HepG2 (cell line): ENCODE data around the gene BTBD17. TPM values are rescaled to one million over a fixed set of nuclear protein-coding genes. Genes with fewer than 3 reads are reported as not detected.

Experiments
- ATAC-seq: fragments of 200-7000 bp; cut with Tn5 transposase; 3 replicates; pipeline ENCODE4 v1.9.1; 2020; ENCODE audit warnings: mild to moderate bottlenecking, moderate library complexity
- BruUV-seq: library from RNA; stranded (reverse); fragments of 400-500 nt; replicated peaks from 2 replicates; lab custom pipeline; 2021; lab: Mats Ljungman, UMichigan
- CTCF ChIA-PET: fragments of 300-600 bp; formaldehyde crosslinking; extraction: SDS; loops from one replicate; lab custom pipeline; 2021; ENCODE audit warnings: low total read pairs, inconsistent platforms, low intra/inter-chr PET ratio; lab: Yijun Ruan, JAX
- POLR2A ChIA-PET: fragments of 350-600 bp; sonication (Branson Sonifier 250); formaldehyde crosslinking; loops from one replicate; lab custom pipeline; 2020; ENCODE audit warnings: antibody characterized with exemption, inconsistent platforms; lab: Yijun Ruan, JAX
- DNase-seq: peaks from one replicate; pipeline ENCODE4 v3.0.0-alpha.2; 2015; ENCODE audit warnings: low spot score
- FAIRE-seq: peaks from 3 replicates; lab custom pipeline; 2011; peaks lifted over from hg19 to GRCh38; lab: Jason Lieb, UNC
- H2AFZ ChIP-seq: one replicate; pipeline ENCODE4 v1.6.1; 2011; ENCODE audit warnings: low read length, inconsistent platforms
- H3K27ac ChIP-seq: fragments of 300-600 bp; 3 replicates; pipeline ENCODE4 v1.8.0; 2011; ENCODE audit warnings: mixed run types, mild to moderate bottlenecking, mixed read lengths, low read length, inconsistent platforms; ENCODE audit not compliant: insufficient read depth; ENCODE audit errors: extremely low read length
- H3K27me3 ChIP-seq, 2 experiments: fragments of 200-600 bp in 1 of 2; 2 replicates in 1 of 2; 3 replicates in 1 of 2; pipeline versions ENCODE4 v1.6.0 to v1.8.0; 2011; ENCODE audit warnings: low read length in 2 of 2, mild to moderate bottlenecking in 2 of 2, moderate library complexity in 2 of 2, inconsistent platforms in 1 of 2; ENCODE audit not compliant: insufficient read depth in 2 of 2, control insufficient read depth in 1 of 2
- H3K36me3 ChIP-seq, 2 experiments: fragments of 200-600 bp in 1 of 2; replicated peaks in 1 of 2; 2 replicates in 1 of 2; 3 replicates in 1 of 2; pipeline versions ENCODE4 v1.5.1 to v1.8.0; 2011; ENCODE audit warnings: low read length in 2 of 2, inconsistent platforms in 1 of 2; ENCODE audit not compliant: insufficient read depth in 2 of 2, control insufficient read depth in 1 of 2
- H3K4me1 ChIP-seq: 2 replicates; pipeline ENCODE4 v1.5.1; 2012; ENCODE audit warnings: low read length, inconsistent platforms; ENCODE audit not compliant: insufficient read depth
- H3K4me2 ChIP-seq: 2 replicates; pipeline ENCODE4 v1.6.0; 2011; ENCODE audit warnings: low read depth, low read length, inconsistent platforms
- H3K4me3 ChIP-seq, 3 experiments: fragments of 200-600 bp in 1 of 3; sonication (generic), shearing (Covaris generic) in 1 of 3; replicated peaks in 1 of 3; 2 replicates each; pipeline ENCODE4 v1.5.1; 2011 to 2016; ENCODE audit warnings: low read length in 3 of 3, inconsistent platforms in 2 of 3, low read depth in 2 of 3, mild to moderate bottlenecking in 2 of 3, control low read depth in 1 of 3, mixed read lengths in 1 of 3; ENCODE audit not compliant: insufficient read depth in 1 of 3
- H3K79me2 ChIP-seq: one replicate; pipeline ENCODE4 v1.6.1; 2011; ENCODE audit warnings: low read length, inconsistent platforms; ENCODE audit not compliant: insufficient read depth
- H3K9ac ChIP-seq: 2 replicates; pipeline ENCODE4 v1.6.0; 2011; ENCODE audit warnings: mild to moderate bottlenecking, low read depth, low read length, inconsistent platforms; ENCODE audit not compliant: insufficient read depth
- H3K9me3 ChIP-seq: 2 replicates; pipeline ENCODE4 v1.5.1; 2012; ENCODE audit warnings: mild to moderate bottlenecking, low read length
- H4K20me1 ChIP-seq: 2 replicates; pipeline ENCODE4 v1.6.0; 2011; ENCODE audit warnings: inconsistent platforms, mild to moderate bottlenecking, low read length, moderate library complexity; ENCODE audit not compliant: insufficient read depth
- ESRRA ChIP-seq: sonication (generic); formaldehyde crosslinking; IDR thresholded peaks from 2 replicates; pipeline ENCODE4 v1.5.1; 2020; ENCODE audit warnings: mild to moderate bottlenecking, low read depth, missing genetic modification reagents
- IRF1 ChIP-seq: sonication (generic); formaldehyde crosslinking; IDR thresholded peaks from 2 replicates; pipeline ENCODE4 v1.4.0; 2020; ENCODE audit warnings: low read depth, mild to moderate bottlenecking, missing genetic modification reagents
- MNT ChIP-seq: fragments of 450-650 bp; IDR thresholded peaks from 2 replicates; pipeline ENCODE4 v1.6.1; 2016
- PTBP1 ChIP-seq: fragments of 200-400 bp; formaldehyde crosslinking; IDR thresholded peaks from 2 replicates; pipeline ENCODE4 v1.6.1; 2018; ENCODE audit warnings: low read length, low read depth; ENCODE audit not compliant: poor library complexity, severe bottlenecking
- SIX4 ChIP-seq: sonication (generic); formaldehyde crosslinking; IDR thresholded peaks from 2 replicates; pipeline ENCODE4 v1.4.0; 2020; ENCODE audit warnings: missing genetic modification reagents
- SRSF9 ChIP-seq: fragments of 200-400 bp; formaldehyde crosslinking; IDR thresholded peaks from 2 replicates; pipeline ENCODE4 v1.6.1; 2018; ENCODE audit warnings: borderline replicate concordance, mild to moderate bottlenecking, low read depth, low read length; ENCODE audit not compliant: insufficient read depth, poor library complexity, severe bottlenecking
- THAP7 ChIP-seq: sonication (generic); formaldehyde crosslinking; IDR thresholded peaks from 2 replicates; pipeline ENCODE4 v1.8.1; 2023; ENCODE audit warnings: mild to moderate bottlenecking, missing genetic modification reagents
- WIZ ChIP-seq: sonication (generic); formaldehyde crosslinking; IDR thresholded peaks from 2 replicates; pipeline ENCODE4 v1.5.1; 2020; ENCODE audit warnings: mild to moderate bottlenecking, missing genetic modification reagents
- ZKSCAN1 ChIP-seq: fragments of 150-350 bp; IDR thresholded peaks from 2 replicates; pipeline ENCODE4 v1.6.1; 2014; ENCODE audit warnings: low read length
- ZNF225 ChIP-seq: sonication (generic); formaldehyde crosslinking; IDR thresholded peaks from 2 replicates; pipeline ENCODE4 v1.4.0; 2020; ENCODE audit warnings: mild to moderate bottlenecking, missing genetic modification reagents
- ZNF253 ChIP-seq: sonication (generic); formaldehyde crosslinking; IDR thresholded peaks from 2 replicates; pipeline ENCODE4 v1.8.0; 2022; ENCODE audit warnings: mild to moderate bottlenecking, missing genetic modification reagents, borderline replicate concordance
- ZNF331 ChIP-seq: sonication (generic); formaldehyde crosslinking; IDR thresholded peaks from 2 replicates; pipeline ENCODE4 v1.4.0; 2020; ENCODE audit warnings: missing genetic modification reagents
- ZNF747 ChIP-seq: sonication (generic); formaldehyde crosslinking; IDR thresholded peaks from 2 replicates; pipeline ENCODE4 v1.8.1; 2023; ENCODE audit warnings: missing genetic modification reagents, mild to moderate bottlenecking, borderline replicate concordance
- ZNF768 ChIP-seq: sonication (generic); formaldehyde crosslinking; IDR thresholded peaks from 2 replicates; pipeline ENCODE4 v1.4.0; 2020; ENCODE audit warnings: missing genetic modification reagents
- ZNF839 ChIP-seq: sonication (generic); formaldehyde crosslinking; IDR thresholded peaks from 2 replicates; pipeline ENCODE4 v1.4.0; 2020; ENCODE audit warnings: missing genetic modification reagents, mild to moderate bottlenecking, borderline replicate concordance
- ZNF883 ChIP-seq: sonication (generic); formaldehyde crosslinking; IDR thresholded peaks from 2 replicates; pipeline ENCODE4 v1.5.1; 2020; ENCODE audit warnings: mild to moderate bottlenecking, missing genetic modification reagents; ENCODE audit errors: not compliant biosample characterization
- WGBS: methylation state at CpG from one replicate; pipeline ENCODE4 v1.1.6; 2017; ENCODE audit warnings: low lambda C conversion rate; 5-methylcytosine and 5-hydroxymethylcytosine counted together
- in situ Hi-C: cut with HindIII; loops from 2 replicates; pipeline ENCODE4 v1.10.0; 2017; ENCODE audit warnings: low pct_unique_long_range_greater_than_20kb; ENCODE audit not compliant: extremely low pct_ligation_motif_present
- intact Hi-C: fragments of 100-400 bp; cut with micrococcal nuclease; formaldehyde crosslinking; loops from one replicate; pipeline ENCODE4 v1.10.0; 2022; ENCODE audit not compliant: unreplicated experiment
- polyA plus RNA-seq, 8 experiments: library from polyadenylated mRNA; depleted of rRNA in 3 of 8; stranded (reverse) in 7 of 8; unstranded in 1 of 8; fragments of >200 nt; fragmentation: Illumina TruSeq in 4 of 8; extraction: Trizol in 4 of 8; gene quantifications; 2 replicates each; pipeline versions ENCODE4 v1.2.1 to v1.2.3, GENCODE V29; 2011 to 2016; ENCODE audit warnings: low read depth in 4 of 8, missing spikeins in 1 of 8, mixed read lengths in 1 of 8; ENCODE audit not compliant: insufficient read depth in 1 of 8
- total RNA-seq, 5 experiments: library from RNA; depleted of rRNA; stranded (reverse); fragments of >200 nt; fragmentation: Illumina TruSeq; extraction: Trizol; gene quantifications; 2 replicates each; pipeline ENCODE4 v1.2.3, GENCODE V29; 2016; ENCODE audit warnings: low read depth in 1 of 5

BTBD17 gene
- total and polyA plus RNA-seq, 2 of the 13 experiments (the other 11 are each of a cell fraction or from before 2014, with no cell fraction given) = not detected

- no peak overlapping the region for H3K9ac ChIP-seq
- CTCF ChIA-PET = no interaction called here
- no peak overlapping the region for H3K27ac ChIP-seq
- 56% methylated on average over 7 of the region's 8 CpGs for WGBS
- BruUV-seq = no TSS peak
- peak; percentile 98 for TF ChIP-seq ZNF768 (CRISPR knock-in tag)
- TF ChIP-seq ZNF331 = no peak
- TF ChIP-seq SIX4 (CRISPR knock-in tag) = no peak
- TF ChIP-seq MNT = no peak
- no peak for TF ChIP-seq PTBP1
- peaks cover 11 to 60% of the 10 kb centered on the region in 2 experiments for H3K27me3 ChIP-seq
- H3K4me3 ChIP-seq = no peak overlapping the region
- H4K20me1 ChIP-seq = no peaks in the 10 kb centered on the region
- FAIRE-seq (no peak), DNase-seq (no peak), ATAC-seq (no peak)
- H2AFZ ChIP-seq = no peak overlapping the region
- intact Hi-C loops (no loop called here), in situ Hi-C loops (no loop called here)
- no peaks in the 10 kb centered on the region for H3K79me2 ChIP-seq
- no peak overlapping the region for H3K4me2 ChIP-seq
- no peaks in the 10 kb centered on the region for H3K9me3 ChIP-seq
- no peaks in the 10 kb centered on the region for H3K36me3 ChIP-seq
- POLR2A ChIA-PET = no interaction called here
- H3K4me1 ChIP-seq = peaks cover 10% of the 10 kb centered on the region
Measured at GRCh38 chr17:74343121-74343520, 18.5 kb downstream of the BTBD17 start.

GRCh38 chr17:74342224-74342623, 19.4 kb downstream of the BTBD17 start:
- no TSS peak for BruUV-seq
- intact Hi-C loops = no loop called here
- H3K4me3 ChIP-seq = no peak overlapping the region
- H4K20me1 ChIP-seq = no peaks in the 10 kb centered on the region
- POLR2A ChIA-PET = no interaction called here
- no peak for FAIRE-seq
- DNase-seq = no peak
- H3K27ac ChIP-seq = no peak overlapping the region
- CTCF ChIA-PET = no interaction called here
- no peak overlapping the region for H2AFZ ChIP-seq
- H3K4me1 ChIP-seq = peaks cover 10% of the 10 kb centered on the region
- in situ Hi-C loops = no loop called here
- ATAC-seq = no peak
- peaks cover 11 to 60% of the 10 kb centered on the region in 2 experiments for H3K27me3 ChIP-seq
- no peaks in the 10 kb centered on the region for H3K36me3 ChIP-seq
- no peak overlapping the region for H3K9ac ChIP-seq
- WGBS = 42% methylated on average over 4 of the region's 10 CpGs
- no peaks in the 10 kb centered on the region for H3K79me2 ChIP-seq
- no peaks in the 10 kb centered on the region for H3K9me3 ChIP-seq
- H3K4me2 ChIP-seq = no peak overlapping the region
- TF ChIP-seq ZNF839 (CRISPR knock-in tag) = no peak
- no peak for TF ChIP-seq THAP7 (CRISPR knock-in tag)
- TF ChIP-seq WIZ (CRISPR knock-in tag) = no peak
- TF ChIP-seq ZKSCAN1 = no peak
- no peak for TF ChIP-seq ZNF747
- no peak for TF ChIP-seq ZNF253 (CRISPR knock-in tag)
- TF ChIP-seq IRF1 (CRISPR knock-in tag) = no peak
- no peak for TF ChIP-seq ZNF883 (CRISPR knock-in tag)
- no peak for TF ChIP-seq ESRRA (CRISPR knock-in tag)
- no peak for TF ChIP-seq SRSF9
- no peak for TF ChIP-seq ZNF225 (CRISPR knock-in tag)
